ENCODE results near the gene VSTM4.

GRCh38 chr10:49029666-49030065 lies 85.7 kb downstream of the VSTM4 start:
- TF ChIP-seq CTCF (IDR thresholded peaks at IDR 0.05) (no peak), TCF12 (IDR thresholded peaks at IDR 0.05) (no peak), TAF1 (IDR thresholded peaks at IDR 0.05; ENCODE audit: borderline replicate concordance, low read depth, low read length) (no peak), NFIC (IDR thresholded peaks at IDR 0.05; ENCODE audit: borderline replicate concordance) (no peak)
